Middle frontal gyrus (tissue), 1 donor: ENCODE measurements around the gene CFAP77.

ENCODE experiments used
- DNase-seq: peaks from one replicate; pipeline ENCODE4 v3.0.0-alpha.2; 2015; ENCODE audit warnings: low spot score; ENCODE audit errors: extremely low spot score

The CFAP77 gene

DNA sequence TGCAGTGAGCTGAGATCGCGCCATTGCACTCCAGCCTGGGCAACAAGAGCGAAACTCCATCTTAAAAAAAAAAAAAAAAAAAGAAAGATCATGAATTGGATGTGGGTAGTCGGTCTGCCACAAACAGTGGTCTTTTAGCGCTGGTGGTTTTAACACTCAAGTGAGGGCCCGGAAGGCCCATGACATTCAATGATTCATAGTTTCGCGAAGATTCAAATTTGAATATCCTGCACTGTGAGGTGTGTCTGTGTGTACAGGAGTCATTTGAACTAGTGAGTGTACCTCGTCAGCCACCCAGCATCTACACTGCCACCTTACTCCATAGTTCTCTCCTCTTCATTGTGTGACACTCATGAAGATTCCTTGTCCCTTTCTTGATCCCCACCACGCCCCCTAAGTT, 41.3 kb downstream of the CFAP77 start:
- DNase-seq: no peak

GRCh38 chr9:132456241-132456640, 46.2 kb downstream of the CFAP77 start:
- no peak for DNase-seq

DNA sequence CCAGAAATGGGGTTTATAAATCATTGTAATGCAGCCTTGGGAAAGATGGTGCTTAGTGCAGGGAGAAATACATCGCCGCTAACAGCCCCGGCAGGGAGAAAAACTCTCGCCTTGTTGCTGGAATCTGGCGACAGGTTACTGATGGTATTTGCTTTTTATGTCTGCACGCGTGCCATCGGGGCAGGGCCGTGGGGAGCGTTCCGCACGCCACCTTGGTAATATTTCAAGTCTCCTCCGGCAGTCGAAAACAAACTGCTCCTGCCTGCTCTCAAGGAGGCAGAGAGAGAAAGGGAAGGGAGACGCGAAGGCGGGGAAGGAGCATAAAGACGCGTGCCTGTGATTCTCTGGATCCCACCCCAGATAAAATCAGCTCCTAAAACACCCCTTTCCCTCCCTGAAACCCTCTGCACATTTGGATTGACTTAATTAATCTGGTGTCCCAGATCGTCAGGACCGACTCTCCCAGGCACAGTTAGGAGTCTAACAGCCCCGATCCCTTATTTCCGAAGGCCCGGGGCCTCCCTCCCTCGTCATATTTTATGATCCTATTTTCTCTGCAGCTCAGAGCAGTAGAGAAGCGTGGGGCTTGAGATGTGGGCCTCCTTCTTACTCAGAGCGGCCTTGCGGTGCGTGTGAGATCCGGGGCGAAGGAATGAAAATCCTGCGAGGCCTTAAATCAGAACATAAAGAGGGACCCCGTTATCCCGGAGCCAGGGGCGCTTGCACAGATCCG, 47.7 kb downstream of the CFAP77 start:
- no peak for DNase-seq

DNA sequence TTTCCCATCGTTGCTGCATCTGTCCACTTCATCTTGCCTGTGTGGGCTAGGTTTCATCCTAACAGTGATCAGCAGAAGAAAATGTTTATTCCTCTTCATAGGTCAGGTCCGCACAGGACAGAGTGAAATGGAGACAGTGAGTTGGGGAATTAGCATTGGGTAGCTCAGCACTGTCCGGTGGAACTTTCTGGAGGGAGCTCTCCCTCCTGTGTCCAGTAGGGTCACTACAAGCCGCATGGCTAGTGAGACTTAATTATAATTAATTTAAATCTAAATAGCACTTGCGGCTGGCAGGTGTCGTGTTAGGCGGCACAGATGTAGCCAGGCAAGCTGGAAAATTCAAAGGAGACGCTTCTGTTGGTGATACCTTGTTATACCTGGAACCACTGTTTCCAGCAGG, 48.4 kb downstream of the CFAP77 start:
- DNase-seq: no peak

DNA sequence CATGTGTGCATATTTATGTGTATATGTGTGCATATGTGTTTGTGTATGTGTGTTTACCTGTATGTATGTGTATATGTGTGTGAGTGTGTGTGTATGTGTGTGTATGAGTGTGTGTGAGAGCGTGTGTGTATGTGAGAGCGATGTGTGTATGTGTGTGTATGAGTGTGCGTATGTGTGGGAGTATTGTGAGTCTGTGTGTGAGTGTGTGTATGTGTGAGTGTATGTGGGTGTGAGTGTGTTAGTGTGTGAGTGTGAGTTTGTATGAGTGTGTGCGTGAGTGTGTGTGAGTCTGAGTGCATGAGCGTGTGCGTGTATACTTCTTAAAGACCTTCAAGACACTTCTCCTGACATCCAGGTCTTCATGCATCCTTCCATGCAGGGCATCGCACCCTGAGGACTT, 49.6 kb downstream of the CFAP77 start:
- DNase-seq: no peak

- DNase-seq: no peak
Measured at GRCh38 chr9:132460240-132460639, 50.2 kb downstream of the CFAP77 start.

DNA sequence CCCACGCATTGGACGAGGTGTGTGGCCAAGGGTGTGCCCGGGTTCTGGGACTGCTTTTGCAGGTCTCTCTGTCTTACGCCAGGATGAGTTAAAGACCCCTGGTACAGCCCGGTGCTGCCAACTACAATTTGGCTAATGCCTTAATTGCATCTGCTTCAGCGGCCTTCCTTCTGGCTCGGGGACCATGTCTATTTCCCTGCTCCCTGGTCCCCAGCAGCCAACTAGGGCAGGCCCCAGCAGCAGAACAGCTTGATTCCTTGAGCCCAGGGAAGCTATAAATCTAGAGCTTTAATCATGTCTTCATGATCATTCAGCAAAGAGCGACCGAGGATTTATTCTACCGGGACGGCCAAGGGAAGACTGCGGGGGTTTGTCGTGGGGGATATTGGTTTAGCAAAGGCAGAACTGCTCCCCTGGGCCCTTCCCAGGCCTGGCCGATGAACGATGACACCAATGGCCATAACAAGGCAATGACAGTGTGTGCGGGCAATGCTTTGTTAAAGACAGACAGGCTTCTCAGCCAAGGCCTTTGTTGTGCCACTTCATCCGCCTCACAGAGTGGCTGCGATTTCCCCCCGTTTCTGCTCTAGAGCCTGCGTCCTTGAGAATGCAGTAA, 51.4 kb downstream of the CFAP77 start:
- no peak for DNase-seq

GRCh38 chr9:132461971-132462370, 52.0 kb downstream of the CFAP77 start:
- DNase-seq: no peak

- no peak for DNase-seq
Measured at GRCh38 chr9:132464547-132464946, 54.5 kb downstream of the CFAP77 start.

DNA sequence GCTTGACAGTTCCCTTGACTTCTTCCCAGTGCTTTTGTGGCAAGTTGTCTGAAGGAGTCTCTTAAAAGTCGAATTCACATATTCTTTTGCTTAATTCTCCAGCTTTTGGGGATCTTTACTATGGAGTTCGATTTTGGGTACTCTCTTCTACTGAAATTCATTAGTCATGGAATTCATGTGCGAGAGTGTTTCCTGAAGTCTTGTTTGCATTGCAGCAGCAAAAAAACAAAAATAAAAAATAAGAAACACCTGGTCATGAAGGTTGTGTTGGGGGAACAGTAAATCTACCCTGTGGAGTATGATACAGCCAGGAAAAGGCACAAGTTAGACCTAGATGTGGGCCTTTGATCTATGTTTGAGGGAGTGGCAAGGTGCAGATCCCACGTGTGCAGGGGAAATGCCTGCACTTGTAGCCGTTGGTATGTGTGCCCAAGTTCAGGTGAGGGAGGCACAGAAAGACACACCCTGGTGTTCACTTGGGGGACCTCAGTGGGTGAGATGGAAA, 55.2 kb downstream of the CFAP77 start:
- no peak for DNase-seq

GRCh38 chr9:132472199-132472598, 62.2 kb downstream of the CFAP77 start:
- DNase-seq: no peak

- DNase-seq: no peak
Measured at GRCh38 chr9:132472599-132472998, 62.6 kb downstream of the CFAP77 start.

GRCh38 chr9:132474253-132474652, 64.2 kb downstream of the CFAP77 start:
- DNase-seq: no peak

GRCh38 chr9:132478353-132479050, 68.5 kb downstream of the CFAP77 start:
- DNase-seq: no peak

DNA sequence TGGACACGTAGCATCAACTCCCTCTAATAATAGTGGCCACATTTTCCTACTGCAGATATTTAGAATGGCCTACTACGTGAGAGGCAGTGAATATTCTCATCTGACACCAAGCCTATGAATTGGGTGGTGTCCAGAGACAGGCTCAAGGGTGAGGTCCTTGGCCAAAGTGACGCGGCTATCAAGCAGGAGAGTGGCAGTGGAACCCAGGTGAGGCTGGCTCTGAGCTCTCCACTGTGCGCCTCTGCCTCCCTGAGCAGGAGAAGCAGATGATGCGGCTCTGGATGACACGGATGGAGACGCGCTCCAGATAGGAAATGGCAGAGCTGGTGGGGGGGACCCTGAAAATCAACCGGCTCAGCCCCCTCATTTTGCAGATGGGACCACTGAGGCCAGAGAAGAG, 69.7 kb downstream of the CFAP77 start:
- no peak for DNase-seq

GRCh38 chr9:132481053-132481849, 71.2 kb downstream of the CFAP77 start:
- no peak for DNase-seq

DNA sequence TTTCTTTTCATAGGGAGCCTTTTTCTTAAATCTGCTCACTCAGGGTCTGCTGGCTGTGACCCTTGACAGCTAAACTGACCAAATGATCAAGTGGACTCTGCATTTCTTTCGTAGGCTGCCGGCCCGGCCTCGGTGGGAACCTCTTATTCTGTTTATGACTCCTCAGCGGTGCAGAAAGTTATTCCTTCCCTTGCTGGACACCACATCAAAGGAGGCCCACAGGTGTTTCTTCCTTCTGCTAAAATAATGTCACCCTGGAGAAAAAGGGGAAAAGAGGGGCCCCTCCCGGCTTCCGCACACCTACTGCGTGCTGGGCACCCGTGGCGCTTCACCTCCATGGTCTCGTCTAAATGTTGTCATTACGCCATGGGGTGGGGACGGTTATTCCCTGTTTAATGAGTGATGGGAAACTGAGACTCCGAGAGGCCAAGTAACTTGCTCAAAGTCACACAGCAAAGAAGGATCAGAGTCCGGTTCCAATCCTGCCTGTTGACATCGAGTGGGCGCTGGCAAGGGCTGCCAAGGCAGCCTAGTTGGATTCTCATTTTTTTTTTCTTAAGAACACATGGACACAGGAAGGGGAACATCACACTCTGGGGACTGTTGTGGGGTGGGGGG, 72.3 kb downstream of the CFAP77 start:
- DNase-seq: no peak

DNA sequence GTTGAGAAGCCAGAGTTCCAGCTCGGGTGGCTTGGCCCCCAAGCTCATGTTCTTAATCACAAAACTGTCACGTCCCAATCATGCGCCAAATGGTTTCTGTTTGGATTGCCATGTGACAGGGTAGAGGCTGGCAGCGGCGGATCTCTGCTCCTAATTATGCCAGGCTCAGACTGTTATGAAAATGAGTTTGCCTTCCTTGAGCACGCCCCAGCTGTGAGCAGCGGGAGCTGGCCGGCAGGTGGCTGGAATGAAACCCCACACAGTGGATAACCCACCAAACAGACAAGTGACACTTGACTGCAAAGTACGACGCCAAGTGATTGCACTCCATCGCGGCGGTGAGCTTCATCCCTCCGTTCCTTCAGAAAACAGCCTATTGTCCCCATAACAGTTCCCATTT, 75.4 kb downstream of the CFAP77 start:
- no peak for DNase-seq

DNA sequence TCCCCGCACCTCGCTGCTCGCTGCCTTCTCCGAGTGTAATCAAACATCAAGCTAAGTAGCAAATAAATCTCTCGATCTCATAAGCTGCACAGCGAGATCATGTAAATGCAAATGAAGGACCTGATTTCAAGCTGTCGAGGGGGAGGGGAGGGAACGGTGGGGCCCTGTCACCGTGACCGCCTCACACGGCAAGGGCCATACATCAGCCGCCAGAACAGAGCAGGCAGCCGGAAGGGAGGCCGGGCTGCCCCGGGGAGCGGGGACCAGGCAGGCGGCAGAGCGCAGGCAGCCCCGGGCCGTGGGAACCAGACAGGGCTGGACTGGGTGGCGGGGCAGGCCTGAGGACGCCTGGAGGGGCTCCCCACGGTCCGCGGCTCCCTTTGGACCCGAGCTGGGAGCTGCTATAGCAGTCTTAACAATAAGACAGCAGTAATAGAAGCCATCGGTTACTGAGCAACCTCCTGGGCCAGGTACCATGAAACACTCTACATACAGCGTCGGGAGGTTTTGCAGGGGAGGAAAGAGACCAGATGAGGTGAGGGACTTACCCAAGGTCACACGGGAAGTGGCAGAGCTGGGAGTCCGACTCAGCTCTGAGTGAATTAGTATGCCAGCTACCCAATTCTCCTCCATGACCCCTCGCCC, 76.8 kb downstream of the CFAP77 start:
- no peak for DNase-seq

DNA sequence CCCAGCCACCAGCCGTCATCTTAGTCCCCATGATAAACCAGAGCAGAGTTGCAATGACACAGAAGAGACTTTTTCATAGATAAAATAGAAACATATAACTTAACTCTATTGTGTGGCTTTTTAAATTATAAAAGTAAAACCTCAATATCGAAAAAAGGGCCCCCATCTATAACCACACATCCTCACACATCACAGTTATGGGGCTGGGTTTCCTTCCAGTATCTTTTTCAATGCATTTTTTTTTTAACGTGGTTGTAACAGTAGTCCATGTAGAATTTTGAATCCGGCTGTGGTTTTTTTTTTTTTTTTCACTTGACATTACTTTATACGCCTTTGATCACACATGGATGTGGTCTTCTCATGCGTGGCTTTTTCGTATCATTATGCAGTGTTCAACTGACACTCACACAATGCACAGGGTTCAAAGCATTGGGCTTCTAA, 77.4 kb downstream of the CFAP77 start:
- DNase-seq: no peak
